ENCODE results near the gene RDH12.

DNA sequence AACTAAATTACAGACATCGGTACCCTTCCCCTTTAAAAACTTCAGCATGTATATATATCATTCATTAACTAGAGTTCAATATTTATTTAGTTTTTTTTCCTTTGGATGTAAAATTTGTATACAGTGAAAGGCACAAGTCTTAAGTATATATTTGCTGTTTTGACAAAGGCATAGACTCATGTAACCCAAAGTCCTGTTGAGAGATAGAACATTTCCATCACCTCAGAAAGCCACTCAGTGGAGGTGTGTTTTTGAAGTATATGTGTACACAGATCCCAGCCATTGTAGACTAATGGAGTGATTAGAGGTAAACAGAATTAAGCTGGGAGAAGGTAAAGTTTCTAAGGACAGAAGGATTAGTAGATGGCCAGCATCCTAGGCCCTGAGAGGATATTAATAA lies 15.4 kb downstream of the RDH12 start:
- TF ChIP-seq, protein P1, sequence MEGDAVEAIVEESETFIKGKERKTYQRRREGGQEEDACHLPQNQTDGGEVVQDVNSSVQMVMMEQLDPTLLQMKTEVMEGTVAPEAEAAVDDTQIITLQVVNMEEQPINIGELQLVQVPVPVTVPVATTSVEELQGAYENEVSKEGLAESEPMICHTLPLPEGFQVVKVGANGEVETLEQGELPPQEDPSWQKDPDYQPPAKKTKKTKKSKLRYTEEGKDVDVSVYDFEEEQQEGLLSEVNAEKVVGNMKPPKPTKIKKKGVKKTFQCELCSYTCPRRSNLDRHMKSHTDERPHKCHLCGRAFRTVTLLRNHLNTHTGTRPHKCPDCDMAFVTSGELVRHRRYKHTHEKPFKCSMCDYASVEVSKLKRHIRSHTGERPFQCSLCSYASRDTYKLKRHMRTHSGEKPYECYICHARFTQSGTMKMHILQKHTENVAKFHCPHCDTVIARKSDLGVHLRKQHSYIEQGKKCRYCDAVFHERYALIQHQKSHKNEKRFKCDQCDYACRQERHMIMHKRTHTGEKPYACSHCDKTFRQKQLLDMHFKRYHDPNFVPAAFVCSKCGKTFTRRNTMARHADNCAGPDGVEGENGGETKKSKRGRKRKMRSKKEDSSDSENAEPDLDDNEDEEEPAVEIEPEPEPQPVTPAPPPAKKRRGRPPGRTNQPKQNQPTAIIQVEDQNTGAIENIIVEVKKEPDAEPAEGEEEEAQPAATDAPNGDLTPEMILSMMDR (IDR thresholded peaks at IDR 0.05 in 4 of 5, conservative IDR thresholded peaks at IDR 0.05 in 1 of 5), result no peak
- no peak for TF ChIP-seq POLR2A (IDR thresholded peaks at IDR 0.05)

Data from gastrocnemius medialis (tissue), 4 donors.